Sigmoid colon (tissue), 4 donors: ENCODE data around the gene FOXQ1.

Experiments
- CTCF ChIP-seq, 4 experiments: fragments of 450-650 bp in 3 of 4; fragments of 200-600 bp in 1 of 4; IDR thresholded peaks; one replicate each; pipeline ENCODE4 v1.5.1; 2016 to 2019; ENCODE audit warnings: antibody characterized with exemption in 4 of 4, mild to moderate bottlenecking in 3 of 4, moderate library complexity in 2 of 4
- EP300 ChIP-seq, 4 donors: sonication (generic); formaldehyde crosslinking; IDR thresholded peaks; one replicate each; pipeline ENCODE4 v1.6.1; 2017; ENCODE audit warnings: antibody characterized with exemption in 4 of 4

- TF ChIP-seq CTCF (IDR thresholded peaks at IDR 0.05), result no peak
- TF ChIP-seq EP300 (IDR thresholded peaks at IDR 0.05), result no peak
These were observed 14.7 kb downstream of the FOXQ1 start for GRCh38 chr6:1326535-1327121.
